Right lobe of liver (tissue), 6 donors: ENCODE measurements around the gene ZNF440. TPM values are rescaled to one million over a fixed set of nuclear protein-coding genes. Genes with fewer than 3 reads are reported as not detected.
"Not testable (repeated sequence)": the region's sequence is repeated elsewhere in the genome, so short reads cannot be mapped to it uniquely, and the experiment has no call there.

Experiments
- ATAC-seq, 4 donors: fragments of 200-7000 bp; cut with Tn5 transposase; one replicate each; pipeline ENCODE4 v1.9.1; 2020; ENCODE audit warnings: mild to moderate bottlenecking in 4 of 4, moderate library complexity in 4 of 4
- DNase-seq, 3 donors: peaks; one replicate each; pipeline ENCODE4 v3.0.0-alpha.2; 2020
- H3K27ac ChIP-seq, 3 donors: fragments of 200-600 bp; one replicate each; pipeline ENCODE4 v1.8.0; 2022
- H3K27me3 ChIP-seq, 2 donors: fragments of 200-600 bp; one replicate each; pipeline ENCODE4 v1.8.0; 2022
- H3K36me3 ChIP-seq, 4 donors: fragments of 200-600 bp; sonication (generic) in 1 of 4; one replicate each; pipeline versions ENCODE4 v1.5.1 to v1.8.0; 2017 to 2022; ENCODE audit warnings: control low read depth in 1 of 4
- H3K4me1 ChIP-seq, 4 donors: fragments of 200-600 bp; sonication (generic) in 1 of 4; one replicate each; pipeline versions ENCODE4 v1.5.1 to v1.8.0; 2017 to 2022; ENCODE audit warnings: control low read depth in 1 of 4
- H3K4me3 ChIP-seq, 3 donors: fragments of 200-600 bp; one replicate each; pipeline ENCODE4 v1.8.0; 2022
- H3K9me3 ChIP-seq, 4 donors: fragments of 200-600 bp; sonication (generic) in 1 of 4; one replicate each; pipeline versions ENCODE4 v1.5.1 to v1.8.0; 2017 to 2022; ENCODE audit warnings: control low read depth in 1 of 4
- POLR2A ChIP-seq: fragments of 450-650 bp; IDR thresholded peaks from one replicate; pipeline ENCODE4 v1.6.1; 2017; ENCODE audit warnings: antibody characterized with exemption, mild to moderate bottlenecking
- WGBS: methylation state at CpG from one replicate; pipeline ENCODE4 v1.1.6; 2018; ENCODE audit warnings: low coverage, low lambda C conversion rate; ENCODE audit not compliant: insufficient coverage; ENCODE audit errors: missing lambda C conversion rate; 5-methylcytosine and 5-hydroxymethylcytosine counted together
- intact Hi-C, 2 donors: fragments of 100-400 bp; cut with DNase I; formaldehyde crosslinking; loops; one replicate each; pipeline versions ENCODE4 v1.11.2 to v1.14.1; 2022
- total RNA-seq, 6 experiments: library from RNA; depleted of rRNA in 2 of 6; stranded (reverse); fragments of >200 nt in 2 of 6; fragmentation: NEBNext Ultra II Directional in 3 of 6; extraction: Animal tissue kit (Norgen Biotek cat#: 25700) in 3 of 6; gene quantifications; one replicate each; pipeline versions ENCODE4 v1.1.0 to v1.2.4, GENCODE V29; 2016 to 2023
- TF ChIP-seq, protein P1 (sequence below), 4 donors: fragments of 200-600 bp in 3 of 4; fragments of 450-650 bp in 1 of 4; IDR thresholded peaks; one replicate each; pipeline versions ENCODE4 v1.5.1 to v1.8.0; 2016 to 2022; ENCODE audit warnings: antibody characterized with exemption in 4 of 4, mild to moderate bottlenecking in 2 of 4
- donor health status: DM: no; HTN: yes; CAD: no.
- donor health status: DM: no; HTN: no; CAD: no.
- donor health status: DM: no; HTN: no; CAD: no.
- donor health status: DM: no; HTN: yes; CAD: no.
- donor health status: DM: no; HTN: yes; CAD: no.

ZNF440 gene
- total RNA-seq, 6 experiments from 2014 or later, result 2.0 to 5.6 (median 3.7) TPM

DNA sequence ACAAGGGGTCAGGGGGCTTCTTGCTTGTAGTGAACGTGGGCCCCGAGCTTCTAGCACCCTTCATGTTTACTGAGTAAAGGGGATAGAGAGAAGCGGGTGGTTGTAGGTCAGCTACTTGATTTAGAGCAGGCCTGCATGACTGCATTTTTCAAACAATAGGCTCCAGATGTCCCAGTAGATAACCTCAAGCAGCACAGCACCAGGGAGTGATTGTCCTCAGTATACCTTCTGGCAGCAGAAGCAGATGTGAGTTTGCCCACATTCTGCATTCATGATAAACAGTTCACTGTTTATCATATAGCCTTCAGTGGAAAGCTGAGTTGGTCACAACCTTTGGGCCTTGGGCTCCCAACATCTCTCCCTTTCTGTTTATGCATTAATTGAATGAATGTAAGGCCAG, 39.3 kb downstream of the ZNF440 start:
- no peak for TF ChIP-seq POLR2A
- TF ChIP-seq, protein P1, sequence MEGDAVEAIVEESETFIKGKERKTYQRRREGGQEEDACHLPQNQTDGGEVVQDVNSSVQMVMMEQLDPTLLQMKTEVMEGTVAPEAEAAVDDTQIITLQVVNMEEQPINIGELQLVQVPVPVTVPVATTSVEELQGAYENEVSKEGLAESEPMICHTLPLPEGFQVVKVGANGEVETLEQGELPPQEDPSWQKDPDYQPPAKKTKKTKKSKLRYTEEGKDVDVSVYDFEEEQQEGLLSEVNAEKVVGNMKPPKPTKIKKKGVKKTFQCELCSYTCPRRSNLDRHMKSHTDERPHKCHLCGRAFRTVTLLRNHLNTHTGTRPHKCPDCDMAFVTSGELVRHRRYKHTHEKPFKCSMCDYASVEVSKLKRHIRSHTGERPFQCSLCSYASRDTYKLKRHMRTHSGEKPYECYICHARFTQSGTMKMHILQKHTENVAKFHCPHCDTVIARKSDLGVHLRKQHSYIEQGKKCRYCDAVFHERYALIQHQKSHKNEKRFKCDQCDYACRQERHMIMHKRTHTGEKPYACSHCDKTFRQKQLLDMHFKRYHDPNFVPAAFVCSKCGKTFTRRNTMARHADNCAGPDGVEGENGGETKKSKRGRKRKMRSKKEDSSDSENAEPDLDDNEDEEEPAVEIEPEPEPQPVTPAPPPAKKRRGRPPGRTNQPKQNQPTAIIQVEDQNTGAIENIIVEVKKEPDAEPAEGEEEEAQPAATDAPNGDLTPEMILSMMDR (IDR thresholded peaks at IDR 0.05), result no peak
- ATAC-seq, result no peak
- Histone ChIP-seq H3K36me3 (no peaks in the 10 kb centered on the region), H3K9me3 (no peaks in the 10 kb centered on the region), H3K4me3 (no peak overlapping the region), H3K4me1 (no peaks in the 10 kb centered on the region), H3K27me3 (no peaks in the 10 kb centered on the region), H3K27ac (no peak overlapping the region)
- WGBS, result 70% methylated on average over 3 of the region's 3 CpGs
- intact Hi-C loops, result no loop called here
- no peak for DNase-seq

DNA sequence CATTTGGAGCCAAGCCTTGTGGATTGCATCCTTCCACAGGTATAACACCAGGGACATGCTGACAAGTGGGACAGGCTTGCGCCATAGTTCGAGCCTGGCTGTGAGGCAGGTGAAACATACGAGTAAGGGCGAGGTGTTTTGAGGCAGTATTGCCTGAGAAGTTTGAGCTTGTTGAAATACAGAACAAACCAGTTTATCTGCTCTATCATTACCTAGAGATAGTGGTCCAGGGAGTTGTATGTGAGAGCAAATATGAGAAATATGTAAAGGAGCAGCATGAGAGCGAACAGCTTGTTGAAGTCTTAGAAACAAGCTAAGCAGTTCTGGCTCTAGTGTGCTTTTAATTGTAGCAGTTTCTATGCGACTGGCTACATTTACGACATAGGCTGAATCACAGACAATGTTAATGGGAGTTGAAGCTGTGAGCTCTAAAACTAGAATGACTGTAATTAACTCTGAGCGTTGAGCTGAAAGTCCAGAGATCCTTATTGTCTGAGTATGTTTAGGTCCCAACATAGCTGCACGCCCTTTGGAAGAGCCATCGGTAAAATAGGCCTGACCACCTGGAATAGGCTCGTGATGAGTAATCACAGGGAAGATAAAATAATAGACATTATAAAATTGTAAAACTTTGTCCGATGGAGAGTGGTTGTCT, 42.6 kb downstream of the ZNF440 start:
- no peak overlapping the region for H3K4me3 ChIP-seq
- no peak overlapping the region for H3K27ac ChIP-seq
- no peak for TF ChIP-seq POLR2A
- TF ChIP-seq, protein P1 (IDR thresholded peaks at IDR 0.05), result no peak
- WGBS, result 80% methylated on average over 9 of the region's 12 CpGs
- intact Hi-C loops, result no loop called here
- H3K9me3 ChIP-seq, result no peaks in the 10 kb centered on the region
- no peaks in the 10 kb centered on the region for H3K4me1 ChIP-seq
- H3K27me3 ChIP-seq, result no peaks in the 10 kb centered on the region
- no peak for DNase-seq
- no peaks in the 10 kb centered on the region for H3K36me3 ChIP-seq
- ATAC-seq, result no peak

DNA sequence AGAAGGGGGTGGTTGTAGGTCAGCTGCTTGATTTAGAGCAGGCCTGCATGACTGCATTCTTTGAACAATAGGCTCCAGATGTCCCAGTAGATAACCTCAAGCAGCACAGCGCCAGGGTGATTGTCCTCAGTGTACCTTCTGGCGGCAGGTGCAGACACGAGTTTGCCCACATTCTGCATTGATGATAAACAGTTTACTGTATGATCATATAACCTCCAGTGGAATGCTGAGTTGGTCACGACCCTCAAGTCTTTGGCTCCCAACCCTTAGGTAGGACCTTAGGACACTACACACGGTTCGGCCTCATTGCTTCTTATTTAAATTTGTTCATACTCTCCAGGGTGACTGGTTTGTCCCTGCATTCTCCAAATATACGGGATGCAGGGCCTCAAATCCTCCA, 46.6 kb downstream of the ZNF440 start:
- H3K4me3 ChIP-seq, result no peak overlapping the region
- ATAC-seq, result no peak

DNA sequence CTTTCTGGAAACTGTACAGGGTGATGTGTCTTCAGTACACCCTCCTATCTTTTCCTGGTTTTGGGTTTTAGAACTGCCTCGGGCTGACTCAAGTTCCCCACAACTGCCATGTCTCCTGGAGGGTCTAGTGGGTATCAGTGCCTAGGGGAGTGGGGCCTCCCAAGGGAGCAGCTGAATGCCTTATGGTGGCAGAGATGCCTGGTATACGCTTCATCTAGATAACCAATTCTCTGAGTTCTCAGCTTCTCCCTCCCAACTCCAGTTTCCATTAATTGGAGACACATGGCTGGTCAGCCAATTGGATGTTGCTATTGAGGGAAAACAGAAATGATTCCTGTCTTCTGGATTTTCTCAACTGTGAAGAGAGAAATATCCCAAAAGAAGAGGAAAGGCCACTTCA, 47.2 kb downstream of the ZNF440 start:
- Histone ChIP-seq H3K36me3 (no peaks in the 10 kb centered on the region), H3K27ac (no peak overlapping the region), H3K27me3 (no peaks in the 10 kb centered on the region), H3K4me3 (no peak overlapping the region), H3K4me1 (no peaks in the 10 kb centered on the region), H3K9me3 (peaks cover 0 to 4% (median 0%) of the 10 kb centered on the region in 4 donors)
- DNase-seq (no peak), ATAC-seq (no peak)
- WGBS, result 81% methylated on average over 2 of the region's 2 CpGs
- TF ChIP-seq POLR2A, result no peak
- TF ChIP-seq, protein P1 (IDR thresholded peaks at IDR 0.05), result no peak
- intact Hi-C loops, result no loop called here

More for the DNA sequence above, 46.6 kb downstream of the ZNF440 start:
- H3K27ac ChIP-seq, result no peak overlapping the region
- no peaks in the 10 kb centered on the region for H3K36me3 ChIP-seq
- TF ChIP-seq POLR2A, result no peak
- TF ChIP-seq, protein P1 (IDR thresholded peaks at IDR 0.05), result no peak
- H3K4me1 ChIP-seq, result no peaks in the 10 kb centered on the region
- DNase-seq, result no peak
- intact Hi-C loops, result no loop called here
- no peaks in the 10 kb centered on the region for H3K27me3 ChIP-seq
- whole genome bisulfite sequencing, result 66% methylated on average over 4 of the region's 7 CpGs
- H3K9me3 ChIP-seq, result peaks cover 0 to 4% (median 0%) of the 10 kb centered on the region in 4 donors

DNA sequence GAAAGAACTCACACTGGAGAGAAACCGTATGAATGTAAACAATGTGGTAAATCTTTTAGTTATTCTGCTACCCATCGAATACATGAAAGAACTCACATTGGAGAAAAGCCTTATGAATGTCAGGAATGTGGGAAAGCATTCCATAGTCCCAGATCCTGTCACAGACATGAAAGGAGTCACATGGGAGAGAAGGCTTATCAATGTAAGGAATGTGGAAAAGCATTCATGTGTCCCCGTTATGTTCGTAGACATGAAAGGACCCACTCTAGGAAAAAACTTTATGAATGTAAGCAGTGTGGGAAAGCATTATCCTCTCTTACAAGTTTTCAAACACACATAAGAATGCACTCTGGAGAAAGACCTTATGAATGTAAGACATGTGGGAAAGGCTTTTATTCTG, 53.7 kb downstream of the ZNF440 start:
- intact Hi-C loops, H3K27ac ChIP-seq, H3K27me3 ChIP-seq, H3K36me3 ChIP-seq, DNase-seq, H3K4me1 ChIP-seq, H3K4me3 ChIP-seq, ATAC-seq: not testable (repeated sequence)
- peaks cover 0 to 34% (median 6%) of the 10 kb centered on the region in 4 donors for H3K9me3 ChIP-seq
- WGBS, result 90% methylated on average over 4 of the region's 4 CpGs
